ENCODE data around the gene BPIFA2.
"Not testable (repeated sequence)": the region's sequence is repeated elsewhere in the genome, so short reads cannot be mapped to it uniquely, and the experiment has no call there.

BPIFA2 gene

DNA sequence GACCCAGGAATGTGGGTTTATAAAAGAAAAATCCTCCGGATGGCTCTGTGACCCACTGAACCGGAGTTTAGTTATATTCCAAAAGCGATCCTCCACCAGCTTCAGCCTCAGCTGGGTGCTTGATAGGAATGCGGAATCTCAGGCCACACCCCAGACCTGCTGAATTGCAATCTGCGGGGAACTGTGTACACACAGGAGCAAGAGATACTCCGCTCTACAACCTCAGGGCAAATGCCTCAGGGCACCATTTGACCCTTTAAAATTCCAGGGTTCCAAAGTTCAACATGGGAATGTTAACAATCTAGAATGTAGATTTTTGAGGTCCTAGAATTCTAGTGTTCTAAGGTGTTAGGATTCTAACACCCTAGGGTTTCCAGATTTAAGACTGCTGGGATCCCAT, 10.8 kb downstream of the BPIFA2 start:
- Histone ChIP-seq H3K79me2 (ENCODE audit: low read length) (no peaks in the 10 kb centered on the region), H3K27ac (ENCODE audit: low read length) (no peak overlapping the region), H3K4me2 (ENCODE audit: low read length) (no peak overlapping the region), H3K4me1 (ENCODE audit: low read length) (no peaks in the 10 kb centered on the region), H3K9ac (ENCODE audit: low read length) (no peak overlapping the region), H3K36me3 (replicated peaks; ENCODE audit: low read depth, low read length) (no peaks in the 10 kb centered on the region), H3K9me3 (ENCODE audit: insufficient read depth, low read length) (no peaks in the 10 kb centered on the region), H3K27me3 (ENCODE audit: low read depth, low read length) (peaks cover 8% of the 10 kb centered on the region), H3K4me3 (ENCODE audit: low read length) (no peak overlapping the region), H2AFZ (ENCODE audit: low read depth, low read length) (no peak overlapping the region), H4K20me1 (ENCODE audit: insufficient read depth, low read length) (no peaks in the 10 kb centered on the region)
- TF ChIP-seq EZH2phosphoT487 (IDR thresholded peaks at IDR 0.05; ENCODE audit: low read depth), result no peak
- TF ChIP-seq, protein P1, sequence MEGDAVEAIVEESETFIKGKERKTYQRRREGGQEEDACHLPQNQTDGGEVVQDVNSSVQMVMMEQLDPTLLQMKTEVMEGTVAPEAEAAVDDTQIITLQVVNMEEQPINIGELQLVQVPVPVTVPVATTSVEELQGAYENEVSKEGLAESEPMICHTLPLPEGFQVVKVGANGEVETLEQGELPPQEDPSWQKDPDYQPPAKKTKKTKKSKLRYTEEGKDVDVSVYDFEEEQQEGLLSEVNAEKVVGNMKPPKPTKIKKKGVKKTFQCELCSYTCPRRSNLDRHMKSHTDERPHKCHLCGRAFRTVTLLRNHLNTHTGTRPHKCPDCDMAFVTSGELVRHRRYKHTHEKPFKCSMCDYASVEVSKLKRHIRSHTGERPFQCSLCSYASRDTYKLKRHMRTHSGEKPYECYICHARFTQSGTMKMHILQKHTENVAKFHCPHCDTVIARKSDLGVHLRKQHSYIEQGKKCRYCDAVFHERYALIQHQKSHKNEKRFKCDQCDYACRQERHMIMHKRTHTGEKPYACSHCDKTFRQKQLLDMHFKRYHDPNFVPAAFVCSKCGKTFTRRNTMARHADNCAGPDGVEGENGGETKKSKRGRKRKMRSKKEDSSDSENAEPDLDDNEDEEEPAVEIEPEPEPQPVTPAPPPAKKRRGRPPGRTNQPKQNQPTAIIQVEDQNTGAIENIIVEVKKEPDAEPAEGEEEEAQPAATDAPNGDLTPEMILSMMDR (IDR thresholded peaks at IDR 0.05; ENCODE audit: low read depth, low read length), result no peak

DNA sequence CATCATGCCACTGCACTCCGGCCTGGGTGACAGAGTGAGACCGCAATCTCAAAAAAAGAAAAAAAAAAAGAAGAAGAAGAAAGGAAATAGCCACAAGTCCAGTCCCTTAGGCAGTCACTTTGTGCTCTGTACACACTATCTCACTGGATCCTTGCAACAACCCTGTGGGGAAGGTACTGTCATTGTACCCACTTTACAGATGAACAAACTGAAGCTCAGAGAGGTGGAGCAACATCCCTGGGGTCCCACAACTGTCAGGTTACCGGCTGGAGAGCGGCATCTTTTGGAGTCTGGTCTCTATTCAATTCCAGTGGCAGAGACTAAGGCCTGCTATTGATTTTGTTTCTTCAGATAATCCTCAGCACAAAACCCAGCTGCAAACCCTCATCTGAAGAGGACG, 12.2 kb downstream of the BPIFA2 start:
- Histone ChIP-seq H4K20me1 (ENCODE audit: insufficient read depth, low read length) (no peaks in the 10 kb centered on the region), H3K4me2 (ENCODE audit: low read length) (no peak overlapping the region), H3K27ac (ENCODE audit: low read length) (no peak overlapping the region), H3K79me2 (ENCODE audit: low read length) (no peaks in the 10 kb centered on the region), H3K9me3 (ENCODE audit: insufficient read depth, low read length) (no peaks in the 10 kb centered on the region), H3K4me3 (ENCODE audit: low read length) (no peak overlapping the region), H3K36me3 (replicated peaks; ENCODE audit: low read depth, low read length) (no peaks in the 10 kb centered on the region), H3K9ac (ENCODE audit: low read length) (no peak overlapping the region), H3K4me1 (ENCODE audit: low read length) (no peaks in the 10 kb centered on the region), H3K27me3 (ENCODE audit: low read depth, low read length) (peaks cover 8% of the 10 kb centered on the region), H2AFZ (ENCODE audit: low read depth, low read length) (no peak overlapping the region)
- TF ChIP-seq, protein P1 (IDR thresholded peaks at IDR 0.05; ENCODE audit: low read depth, low read length), result no peak
- no peak for TF ChIP-seq EZH2phosphoT487 (IDR thresholded peaks at IDR 0.05; ENCODE audit: low read depth)

DNA sequence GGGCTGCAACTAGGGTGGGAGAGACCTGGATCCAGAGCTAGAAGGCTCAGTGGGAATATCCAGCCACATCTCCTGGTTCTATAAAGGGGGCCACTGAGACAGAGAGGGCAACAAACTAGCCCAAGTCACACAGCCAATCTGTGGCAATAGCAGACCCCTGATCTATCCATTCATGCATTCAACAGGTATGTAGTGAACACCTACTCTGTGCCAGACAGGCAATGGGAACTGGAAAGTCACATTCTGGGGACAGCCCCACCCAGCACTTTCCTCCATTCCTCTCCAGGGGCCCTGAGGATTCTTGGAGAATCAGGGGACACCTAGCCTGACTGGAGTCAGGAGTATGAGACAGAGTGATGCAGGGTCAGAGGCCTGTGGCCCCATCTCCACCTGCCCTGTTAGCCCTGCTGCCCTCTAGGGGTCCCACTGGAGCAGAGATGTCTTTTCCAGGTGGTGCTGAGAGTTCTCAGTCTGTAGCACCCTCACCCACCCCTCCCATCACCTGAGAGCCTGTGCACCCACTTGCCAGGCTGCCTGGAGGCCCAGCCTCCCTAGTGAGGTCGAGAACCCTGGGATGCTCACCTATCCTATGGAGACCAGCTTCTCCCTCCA, 13.6 kb downstream of the BPIFA2 start:
- TF ChIP-seq, protein P1 (IDR thresholded peaks at IDR 0.05; ENCODE audit: low read depth, low read length), result no peak; the same call in 1 of the 2 replicates
- TF ChIP-seq EZH2phosphoT487 (IDR thresholded peaks at IDR 0.05; ENCODE audit: low read depth), result no peak
- H3K4me2 ChIP-seq (ENCODE audit: low read length), result no peak overlapping the region
- no peaks in the 10 kb centered on the region for H3K36me3 ChIP-seq (replicated peaks; ENCODE audit: low read depth, low read length)
- H3K4me3 ChIP-seq (ENCODE audit: low read length), result no peak overlapping the region
- H3K9ac ChIP-seq (ENCODE audit: low read length), result no peak overlapping the region
- no peak overlapping the region for H3K27ac ChIP-seq (ENCODE audit: low read length)
- no peaks in the 10 kb centered on the region for H3K4me1 ChIP-seq (ENCODE audit: low read length)
- no peak overlapping the region for H2AFZ ChIP-seq (ENCODE audit: low read depth, low read length)
- peaks cover 5% of the 10 kb centered on the region for H3K27me3 ChIP-seq (ENCODE audit: low read depth, low read length)
- H3K79me2 ChIP-seq (ENCODE audit: low read length), result no peaks in the 10 kb centered on the region
- no peaks in the 10 kb centered on the region for H3K9me3 ChIP-seq (ENCODE audit: insufficient read depth, low read length)
- H4K20me1 ChIP-seq (ENCODE audit: insufficient read depth, low read length), result no peaks in the 10 kb centered on the region

DNA sequence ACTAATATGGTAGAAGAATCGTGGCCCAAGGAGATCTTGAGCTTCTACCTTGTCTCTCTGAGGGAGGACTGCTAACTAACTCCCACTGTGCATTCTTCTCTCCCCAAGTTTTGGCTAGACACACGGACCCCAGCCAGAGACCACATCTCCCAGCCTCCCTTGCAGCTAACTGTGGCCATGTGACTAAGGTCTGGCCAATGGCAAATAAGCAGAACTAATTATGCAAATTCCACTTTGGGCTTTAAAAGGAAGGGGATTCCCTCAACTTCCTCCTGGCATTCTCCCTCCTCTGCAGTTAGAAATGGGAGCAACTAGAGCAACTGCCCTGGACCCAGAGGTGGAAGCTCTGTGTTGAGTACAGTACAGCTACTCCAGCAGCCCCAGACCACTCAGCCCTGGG, 15.4 kb downstream of the BPIFA2 start:
- TF ChIP-seq, protein P1 (IDR thresholded peaks at IDR 0.05; ENCODE audit: low read depth, low read length), result no peak
- no peak for TF ChIP-seq EZH2phosphoT487 (IDR thresholded peaks at IDR 0.05; ENCODE audit: low read depth)
- Histone ChIP-seq H3K36me3 (replicated peaks; ENCODE audit: low read depth, low read length) (no peaks in the 10 kb centered on the region), H3K27me3 (ENCODE audit: low read depth, low read length) (0 out of 2 replicates have a peak, but pooled peaks cover 2% of the 10 kb centered on the region), H3K79me2 (ENCODE audit: low read length) (no peaks in the 10 kb centered on the region), H3K4me1 (ENCODE audit: low read length) (no peaks in the 10 kb centered on the region), H3K4me3 (ENCODE audit: low read length) (no peak overlapping the region), H3K27ac (ENCODE audit: low read length) (no peak overlapping the region), H2AFZ (ENCODE audit: low read depth, low read length) (no peak overlapping the region), H3K9me3 (ENCODE audit: insufficient read depth, low read length) (no peaks in the 10 kb centered on the region), H3K4me2 (ENCODE audit: low read length) (no peak overlapping the region), H3K9ac (ENCODE audit: low read length) (no peak overlapping the region), H4K20me1 (ENCODE audit: insufficient read depth, low read length) (no peaks in the 10 kb centered on the region)

DNA sequence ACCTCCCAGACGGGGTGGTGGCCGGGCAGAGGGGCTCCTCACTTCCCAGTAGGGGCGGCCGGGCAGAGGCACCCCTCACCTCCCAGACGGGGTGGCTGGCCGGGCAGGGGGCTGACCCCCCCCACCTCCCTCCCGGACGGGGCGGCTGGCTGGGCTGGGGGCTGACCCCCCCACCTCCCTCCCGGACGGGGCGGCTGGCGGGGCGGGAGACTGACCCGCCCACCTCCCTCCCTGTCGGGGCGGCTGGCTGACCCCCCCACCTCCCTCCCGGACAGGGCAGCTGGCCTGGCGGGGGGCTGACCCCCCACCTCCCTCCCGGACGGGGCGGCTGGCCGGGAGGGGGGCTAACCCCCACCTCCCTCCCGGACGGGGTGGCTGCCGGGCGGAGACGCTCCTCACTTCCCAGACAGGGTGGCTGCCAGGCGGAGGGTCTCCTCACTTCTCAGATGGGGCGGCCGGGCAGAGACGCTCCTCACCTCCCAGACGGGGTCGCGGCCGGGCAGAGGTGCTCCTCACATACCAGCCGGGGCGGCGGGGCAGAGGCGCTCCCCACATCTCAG, 17.2 kb downstream of the BPIFA2 start:
- H3K79me2 ChIP-seq (ENCODE audit: low read length); H3K9me3 ChIP-seq (ENCODE audit: insufficient read depth, low read length); H3K4me3 ChIP-seq (ENCODE audit: low read length); H3K27me3 ChIP-seq (ENCODE audit: low read depth, low read length); H3K4me1 ChIP-seq (ENCODE audit: low read length); H2AFZ ChIP-seq (ENCODE audit: low read depth, low read length); H3K36me3 ChIP-seq (replicated peaks; ENCODE audit: low read depth, low read length); H3K4me2 ChIP-seq (ENCODE audit: low read length); H3K9ac ChIP-seq (ENCODE audit: low read length); H4K20me1 ChIP-seq (ENCODE audit: insufficient read depth, low read length); H3K27ac ChIP-seq (ENCODE audit: low read length): not testable (repeated sequence)

Data from OCI-LY3 (cell line).